Lower leg skin (tissue), 3 donors: Measurements from ENCODE around the gene SLC22A25.

ENCODE experiments used
- POLR2A ChIP-seq, 2 donors: fragments of 450-650 bp; IDR thresholded peaks; one replicate each; pipeline ENCODE4 v1.6.1; 2016 to 2017; ENCODE audit warnings: antibody characterized with exemption in 2 of 2, mild to moderate bottlenecking in 1 of 2, moderate library complexity in 1 of 2
- TF ChIP-seq, protein P1 (sequence below), 3 donors: fragments of 450-650 bp; IDR thresholded peaks; one replicate each; pipeline ENCODE4 v1.5.1; 2016; ENCODE audit warnings: antibody characterized with exemption in 3 of 3, mild to moderate bottlenecking in 3 of 3, moderate library complexity in 2 of 3

GRCh38 chr11:63240098-63240497, 3.3 kb downstream of the SLC22A25 start:
- no peak for TF ChIP-seq POLR2A (IDR thresholded peaks at IDR 0.05)
- TF ChIP-seq, protein P1, sequence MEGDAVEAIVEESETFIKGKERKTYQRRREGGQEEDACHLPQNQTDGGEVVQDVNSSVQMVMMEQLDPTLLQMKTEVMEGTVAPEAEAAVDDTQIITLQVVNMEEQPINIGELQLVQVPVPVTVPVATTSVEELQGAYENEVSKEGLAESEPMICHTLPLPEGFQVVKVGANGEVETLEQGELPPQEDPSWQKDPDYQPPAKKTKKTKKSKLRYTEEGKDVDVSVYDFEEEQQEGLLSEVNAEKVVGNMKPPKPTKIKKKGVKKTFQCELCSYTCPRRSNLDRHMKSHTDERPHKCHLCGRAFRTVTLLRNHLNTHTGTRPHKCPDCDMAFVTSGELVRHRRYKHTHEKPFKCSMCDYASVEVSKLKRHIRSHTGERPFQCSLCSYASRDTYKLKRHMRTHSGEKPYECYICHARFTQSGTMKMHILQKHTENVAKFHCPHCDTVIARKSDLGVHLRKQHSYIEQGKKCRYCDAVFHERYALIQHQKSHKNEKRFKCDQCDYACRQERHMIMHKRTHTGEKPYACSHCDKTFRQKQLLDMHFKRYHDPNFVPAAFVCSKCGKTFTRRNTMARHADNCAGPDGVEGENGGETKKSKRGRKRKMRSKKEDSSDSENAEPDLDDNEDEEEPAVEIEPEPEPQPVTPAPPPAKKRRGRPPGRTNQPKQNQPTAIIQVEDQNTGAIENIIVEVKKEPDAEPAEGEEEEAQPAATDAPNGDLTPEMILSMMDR (IDR thresholded peaks at IDR 0.05) = no peak
